ENCODE results near the gene MARS1. TPM values are rescaled to one million over a fixed set of nuclear protein-coding genes. Genes with fewer than 3 reads are reported as not detected.
"Not testable (repeated sequence)": the region's sequence is repeated elsewhere in the genome, so short reads cannot be mapped to it uniquely, and the experiment has no call there.

Gene MARS1
- total RNA-seq, 4 donors from 2014 or later = 55.2 to 173 (median 97.8) TPM

GRCh38 chr12:57554897-57555296 lies 67.0 kb downstream of the MARS1 start:
- H3K9me3 ChIP-seq = no peaks in the 10 kb centered on the region
- intact Hi-C loops (cut with DNase I) = no loop called here
- TF ChIP-seq CTCF (IDR thresholded peaks at IDR 0.05) (no peak), POLR2A (IDR thresholded peaks at IDR 0.05) (no peak)
- 89 to 100% methylated on average over 1 of the region's 1 CpG for WGBS, 2 donors
- H3K4me1 ChIP-seq = peaks cover 3 to 4% of the 10 kb centered on the region in 2 donors
- no peaks in the 10 kb centered on the region for H3K36me3 ChIP-seq
- H3K27ac ChIP-seq = no peak overlapping the region
- no peak overlapping the region for H3K4me3 ChIP-seq (replicated peaks in 1 of 3)
- no peak for DNase-seq
- H3K27me3 ChIP-seq = no peaks in the 10 kb centered on the region

GRCh38 chr12:57558864-57559263 lies 71.0 kb downstream of the MARS1 start:
- intact Hi-C loops (cut with DNase I) = no loop called here
- Histone ChIP-seq H3K36me3 (no peaks in the 10 kb centered on the region), H3K9me3 (no peaks in the 10 kb centered on the region), H3K4me3 (replicated peaks in 1 of 3) (no peak overlapping the region), H3K27ac (no peak overlapping the region), H3K4me1 (no peaks in the 10 kb centered on the region), H3K27me3 (no peaks in the 10 kb centered on the region)
- TF ChIP-seq POLR2A (IDR thresholded peaks at IDR 0.05) = no peak
- no peak for TF ChIP-seq CTCF (IDR thresholded peaks at IDR 0.05)
- DNase-seq = no peak
- WGBS, 2 donors = 90 to 91% methylated on average over 4 of the region's 4 CpGs

GRCh38 chr12:57560516-57560915 lies 72.6 kb downstream of the MARS1 start:
- Histone ChIP-seq H3K36me3 (no peaks in the 10 kb centered on the region), H3K4me1 (no peaks in the 10 kb centered on the region), H3K9me3 (no peaks in the 10 kb centered on the region), H3K27ac (no peak overlapping the region), H3K4me3 (replicated peaks in 1 of 3) (no peak overlapping the region), H3K27me3 (no peaks in the 10 kb centered on the region)
- intact Hi-C loops (cut with DNase I) = no loop called here
- DNase-seq = no peak
- 90 to 99% methylated on average over 2 of the region's 2 CpGs for WGBS, 2 donors
- TF ChIP-seq CTCF (IDR thresholded peaks at IDR 0.05) (no peak), POLR2A (IDR thresholded peaks at IDR 0.05) (no peak)

- intact Hi-C loops (cut with DNase I); H3K4me1 ChIP-seq: not testable (repeated sequence)
- 82 to 87% methylated on average over 1 of the region's 1 CpG for WGBS, 2 donors
These were observed 73.2 kb downstream of the MARS1 start for GRCh38 chr12:57561117-57561516.

GRCh38 chr12:57563358-57563757 lies 75.5 kb downstream of the MARS1 start:
- WGBS, 2 donors = 74 to 80% methylated on average over 4 of the region's 4 CpGs
- TF ChIP-seq POLR2A (IDR thresholded peaks at IDR 0.05) (no peak), CTCF (IDR thresholded peaks at IDR 0.05) (no peak)
- H3K4me3 ChIP-seq (replicated peaks in 1 of 3) = no peak overlapping the region
- DNase-seq = no peak
- intact Hi-C loops (cut with DNase I) = no loop called here
- H3K27ac ChIP-seq = no peak overlapping the region
- H3K27me3 ChIP-seq = no peaks in the 10 kb centered on the region
- H3K36me3 ChIP-seq = no peaks in the 10 kb centered on the region
- no peaks in the 10 kb centered on the region for H3K9me3 ChIP-seq
- no peaks in the 10 kb centered on the region for H3K4me1 ChIP-seq

More at GRCh38 chr12:57561117-57561516, 73.2 kb downstream of the MARS1 start:
- not testable (repeated sequence) for H3K4me3 ChIP-seq (replicated peaks in 1 of 3); H3K9me3 ChIP-seq; H3K27ac ChIP-seq; DNase-seq; H3K36me3 ChIP-seq; H3K27me3 ChIP-seq
